ENCODE measurements around the gene KDM3B.

- TF ChIP-seq GATA3 (IDR thresholded peaks at IDR 0.05; ENCODE audit: low read depth, low read length) (no peak), GATA2 (IDR thresholded peaks at IDR 0.05; ENCODE audit: low read depth, low read length) (no peak)
Measured at GRCh38 chr5:138344887-138345622, 7.4 kb upstream of the KDM3B start.
